ENCODE results near the gene PRRG2.

DNA sequence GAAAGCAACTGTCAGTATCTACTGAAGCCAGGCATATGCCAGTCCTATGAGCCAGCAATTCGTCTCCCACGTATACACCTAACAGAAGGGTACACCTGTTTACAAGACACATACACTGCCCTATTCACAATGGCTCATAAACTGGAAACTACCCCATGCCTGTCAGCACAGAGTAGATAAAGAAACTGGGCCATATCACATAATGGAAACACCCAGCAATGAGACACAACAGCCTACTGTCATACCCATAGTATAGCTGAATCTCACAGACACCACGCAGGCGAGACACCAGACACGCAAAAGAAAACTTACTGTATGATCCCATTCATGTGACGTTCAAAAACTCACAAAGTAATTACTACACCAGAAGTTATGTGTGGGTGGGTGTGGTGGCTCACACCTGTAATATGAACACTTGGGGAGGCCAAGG lies 16.5 kb upstream of the PRRG2 start:
- TF ChIP-seq EZH2 (IDR thresholded peaks at IDR 0.05; ENCODE audit: borderline replicate concordance, low read length), result no peak
- TF ChIP-seq, protein P1, sequence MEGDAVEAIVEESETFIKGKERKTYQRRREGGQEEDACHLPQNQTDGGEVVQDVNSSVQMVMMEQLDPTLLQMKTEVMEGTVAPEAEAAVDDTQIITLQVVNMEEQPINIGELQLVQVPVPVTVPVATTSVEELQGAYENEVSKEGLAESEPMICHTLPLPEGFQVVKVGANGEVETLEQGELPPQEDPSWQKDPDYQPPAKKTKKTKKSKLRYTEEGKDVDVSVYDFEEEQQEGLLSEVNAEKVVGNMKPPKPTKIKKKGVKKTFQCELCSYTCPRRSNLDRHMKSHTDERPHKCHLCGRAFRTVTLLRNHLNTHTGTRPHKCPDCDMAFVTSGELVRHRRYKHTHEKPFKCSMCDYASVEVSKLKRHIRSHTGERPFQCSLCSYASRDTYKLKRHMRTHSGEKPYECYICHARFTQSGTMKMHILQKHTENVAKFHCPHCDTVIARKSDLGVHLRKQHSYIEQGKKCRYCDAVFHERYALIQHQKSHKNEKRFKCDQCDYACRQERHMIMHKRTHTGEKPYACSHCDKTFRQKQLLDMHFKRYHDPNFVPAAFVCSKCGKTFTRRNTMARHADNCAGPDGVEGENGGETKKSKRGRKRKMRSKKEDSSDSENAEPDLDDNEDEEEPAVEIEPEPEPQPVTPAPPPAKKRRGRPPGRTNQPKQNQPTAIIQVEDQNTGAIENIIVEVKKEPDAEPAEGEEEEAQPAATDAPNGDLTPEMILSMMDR (conservative IDR thresholded peaks at IDR 0.05 in 1 of 2, IDR thresholded peaks at IDR 0.05 in 1 of 2; ENCODE audit: extremely low read depth in 1 of 2, insufficient read depth in 1 of 2, low read depth in 1 of 2, low read length in 2 of 2), result no peak

Measured in mammary epithelial cell (primary cell).